ENCODE results near the gene RBFOX1.
"Not testable (repeated sequence)": the region's sequence is repeated elsewhere in the genome, so short reads cannot be mapped to it uniquely, and the experiment has no call there.

Gene RBFOX1

DNA sequence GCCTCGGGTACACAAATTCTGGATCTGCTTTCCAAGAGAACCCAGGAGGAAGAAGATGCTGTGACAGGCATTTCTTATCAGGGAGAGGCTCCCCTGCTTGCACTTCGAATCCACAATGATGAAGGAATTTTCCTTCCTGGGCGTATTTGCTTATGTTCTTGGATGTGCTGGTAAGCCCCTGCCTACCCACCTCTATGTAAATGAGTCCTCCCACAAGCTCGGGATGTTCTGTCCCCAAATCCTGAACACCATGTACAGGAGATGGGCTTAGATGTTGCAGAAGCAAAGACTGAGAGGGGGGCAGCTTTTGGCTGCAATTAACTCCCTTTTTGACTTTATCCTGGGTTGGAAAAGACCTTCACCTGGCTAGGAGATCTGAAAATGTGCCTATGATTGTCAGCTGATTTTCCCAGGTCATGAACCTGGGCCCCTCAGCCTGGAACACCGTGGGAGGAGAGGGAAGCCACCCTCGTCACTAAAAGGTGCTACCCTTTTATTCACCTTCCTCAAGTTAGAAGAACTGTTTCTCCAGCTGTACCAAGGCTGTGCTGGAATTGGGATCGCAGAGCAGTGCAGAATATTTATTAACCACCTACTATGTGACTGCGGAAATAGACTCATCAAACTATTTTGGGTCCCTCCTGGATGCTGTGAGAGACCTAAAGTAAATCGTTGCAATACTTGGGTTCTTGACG is 150.1 kb downstream of the RBFOX1 start:
- DNase-seq: no peak

- DNase-seq: no peak
Observed at GRCh38 chr16:7487574-7488323, 155.1 kb downstream of the RBFOX1 start.

- DNase-seq: no peak
Observed at GRCh38 chr16:7492122-7492521, 159.5 kb downstream of the RBFOX1 start.

DNA sequence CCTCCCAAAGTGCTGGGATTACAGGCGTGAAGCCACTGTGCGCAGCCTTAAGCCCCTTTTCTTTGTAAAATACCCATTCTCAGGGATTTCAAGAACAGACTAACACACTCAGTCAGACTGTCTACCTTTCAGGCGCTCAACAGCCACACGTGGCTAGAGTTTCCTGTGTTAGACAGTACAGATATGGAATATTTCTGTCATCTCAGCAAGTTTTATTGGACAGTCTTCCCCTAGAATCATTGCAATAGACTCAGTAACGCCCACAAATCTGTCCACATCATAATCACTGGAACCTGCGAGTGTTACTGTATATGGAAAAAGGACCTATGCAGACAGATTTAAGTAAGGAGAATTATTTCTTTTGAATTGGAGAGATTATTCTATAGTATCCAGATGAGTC is 160.5 kb downstream of the RBFOX1 start:
- no peak for DNase-seq

- no peak for DNase-seq
Observed at GRCh38 chr16:7497691-7498090, 165.0 kb downstream of the RBFOX1 start.

DNA sequence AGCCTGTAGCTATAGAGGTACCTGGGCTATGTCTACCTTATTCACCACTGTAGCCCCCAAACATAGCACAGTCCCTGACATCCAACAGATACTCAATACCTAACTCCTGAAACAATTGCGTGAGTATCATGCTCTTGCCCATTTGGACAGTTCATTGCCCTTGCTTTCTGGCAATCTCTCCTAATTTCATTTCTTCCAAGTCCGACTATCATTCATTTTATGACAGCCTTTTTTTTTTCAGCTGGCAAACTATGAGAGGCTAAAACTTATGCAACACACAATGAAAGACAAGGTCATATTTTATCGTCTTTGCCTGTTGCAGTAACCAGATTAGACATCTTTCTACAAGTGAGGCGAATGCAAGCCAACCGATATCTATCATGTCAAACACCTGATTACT is 169.2 kb downstream of the RBFOX1 start:
- no peak for DNase-seq

- not testable (repeated sequence) for DNase-seq
Observed at GRCh38 chr16:7502591-7503157, 170.0 kb downstream of the RBFOX1 start.

GRCh38 chr16:7503666-7504065 is 171.0 kb downstream of the RBFOX1 start:
- DNase-seq: no peak

DNA sequence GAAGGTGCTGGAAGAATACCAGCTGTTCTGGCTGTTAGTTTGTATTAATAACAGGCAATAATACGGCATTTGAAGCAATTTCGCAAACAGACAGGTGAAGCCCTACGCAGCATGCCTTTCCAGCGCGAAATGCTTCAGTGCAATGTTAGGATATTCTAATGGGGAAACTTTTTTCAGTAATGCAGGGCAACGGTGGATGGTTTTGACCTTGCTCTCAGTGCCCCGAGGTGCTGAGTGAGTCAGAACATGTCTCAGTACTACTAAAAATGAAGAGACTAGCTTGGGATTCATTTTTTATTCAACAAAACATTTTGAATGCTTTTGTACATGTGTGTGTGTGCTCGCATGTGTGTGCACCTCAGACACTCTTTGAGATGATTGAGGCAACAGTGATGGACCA is 172.2 kb downstream of the RBFOX1 start:
- DNase-seq: no peak

DNA sequence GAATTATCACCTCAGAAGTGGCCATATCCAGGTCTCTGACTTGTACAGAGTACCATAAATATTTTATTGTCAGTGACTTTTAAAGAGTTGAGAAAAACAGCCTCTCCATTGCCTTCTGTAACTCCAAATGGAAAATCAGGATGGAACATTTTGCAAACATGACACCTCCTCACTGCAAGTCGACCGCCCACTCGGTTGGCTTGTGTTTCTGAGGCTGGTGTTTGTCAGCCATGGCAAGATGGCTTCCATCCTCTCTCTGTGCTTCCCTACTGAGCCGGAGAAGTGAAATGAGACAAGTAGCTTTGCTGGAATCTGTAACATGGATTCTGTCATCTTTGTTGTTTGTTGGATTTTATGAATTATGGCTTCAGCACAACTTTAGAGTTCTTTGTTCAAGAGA is 172.8 kb downstream of the RBFOX1 start:
- DNase-seq: no peak

GRCh38 chr16:7506363-7506762 is 173.7 kb downstream of the RBFOX1 start:
- DNase-seq: no peak

DNA sequence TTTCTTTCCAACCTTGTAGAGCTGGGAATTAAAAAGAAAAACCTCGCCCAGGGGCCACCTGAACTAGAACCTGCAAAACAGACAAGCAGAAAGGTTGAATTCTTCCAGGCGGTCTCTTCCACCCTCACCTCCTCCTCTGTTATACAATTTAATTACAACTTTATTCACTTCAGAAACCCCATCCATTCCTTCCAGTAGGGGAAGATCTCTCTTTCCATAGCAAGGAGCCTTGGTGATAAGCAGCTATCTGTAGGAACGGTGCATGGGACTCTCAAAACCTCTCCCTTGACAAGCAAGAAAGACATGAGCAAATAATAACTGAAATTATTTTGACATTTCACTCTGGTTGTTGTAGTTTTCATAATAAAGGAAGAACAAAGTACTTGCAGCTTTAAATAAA is 176.0 kb downstream of the RBFOX1 start:
- DNase-seq: no peak

DNA sequence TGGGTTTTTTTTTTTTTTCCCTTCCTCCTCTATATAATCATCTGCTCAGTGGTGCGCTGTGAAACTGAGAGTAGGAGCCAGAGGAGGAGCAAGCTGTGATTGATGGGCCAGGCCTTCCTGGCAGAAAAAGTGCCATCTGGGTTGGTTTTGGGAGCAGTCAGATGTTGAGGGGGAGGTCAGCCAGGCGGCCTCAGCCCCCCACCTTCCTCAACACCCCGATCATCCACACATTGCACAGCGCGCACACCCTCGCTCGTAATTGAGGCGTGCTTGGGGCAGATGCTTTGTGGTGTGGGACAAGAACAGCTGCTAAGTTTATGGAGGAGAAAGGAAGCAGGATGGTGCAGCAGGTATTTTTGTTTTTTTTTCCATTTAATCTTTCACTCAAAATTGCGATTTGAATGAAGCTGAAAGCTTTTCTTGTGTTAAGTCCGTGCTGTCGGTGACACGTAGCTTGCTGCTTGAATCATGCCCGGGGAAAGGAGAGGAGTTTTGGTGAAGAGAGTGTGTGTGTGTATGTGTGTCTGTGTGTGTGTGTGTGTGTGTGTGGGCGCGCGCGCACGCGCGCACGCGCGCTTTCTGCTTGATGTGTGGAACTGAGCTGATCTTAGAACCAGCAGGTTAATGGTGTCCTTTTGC is 177.4 kb downstream of the RBFOX1 start:
- no peak for DNase-seq

- DNase-seq: no peak
Observed at GRCh38 chr16:7511549-7512260, 179.1 kb downstream of the RBFOX1 start.

DNA sequence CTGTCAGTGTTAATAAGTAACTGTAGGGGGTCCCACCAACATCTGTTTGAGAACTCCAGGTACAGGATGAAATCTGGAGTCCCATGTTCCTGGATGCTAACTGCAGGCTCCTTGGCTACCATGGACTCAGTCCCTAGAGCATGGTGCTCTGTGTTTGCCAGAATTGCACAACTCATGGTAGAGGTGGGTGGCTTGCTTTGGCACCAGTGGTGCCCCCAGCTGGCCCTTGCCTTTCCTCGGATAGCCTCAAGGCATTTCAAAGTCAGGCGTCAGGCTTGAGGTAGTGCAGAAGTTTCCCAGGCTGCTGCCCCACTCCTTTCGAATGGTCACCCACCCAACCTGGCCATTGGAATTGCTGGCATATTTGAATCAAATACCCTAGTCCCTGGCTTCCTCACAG is 179.9 kb downstream of the RBFOX1 start:
- DNase-seq: no peak

GRCh38 chr16:7513429-7513828 is 180.8 kb downstream of the RBFOX1 start:
- no peak for DNase-seq

- no peak for DNase-seq
Observed at GRCh38 chr16:7515543-7515942, 182.9 kb downstream of the RBFOX1 start.

DNA sequence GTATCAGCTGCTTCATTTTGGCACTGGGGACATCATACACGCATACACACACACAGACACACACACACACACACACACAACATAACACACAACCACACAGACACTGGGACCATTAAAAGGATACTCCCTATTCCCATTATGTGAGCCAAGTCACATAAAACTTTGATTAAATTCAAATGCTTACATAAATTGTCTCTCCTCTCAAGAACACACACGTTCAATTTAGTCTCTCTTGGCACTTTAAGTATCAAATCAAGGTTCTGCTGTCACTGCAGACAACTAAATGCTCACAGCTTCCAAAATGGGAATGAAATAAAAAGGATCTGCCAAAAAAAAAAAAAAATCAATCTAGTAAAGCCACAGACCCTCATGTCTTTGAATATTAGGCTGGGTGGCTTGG is 184.9 kb downstream of the RBFOX1 start:
- DNase-seq: no peak

GRCh38 chr16:7518158-7518557 is 185.5 kb downstream of the RBFOX1 start:
- no peak for DNase-seq

DNA sequence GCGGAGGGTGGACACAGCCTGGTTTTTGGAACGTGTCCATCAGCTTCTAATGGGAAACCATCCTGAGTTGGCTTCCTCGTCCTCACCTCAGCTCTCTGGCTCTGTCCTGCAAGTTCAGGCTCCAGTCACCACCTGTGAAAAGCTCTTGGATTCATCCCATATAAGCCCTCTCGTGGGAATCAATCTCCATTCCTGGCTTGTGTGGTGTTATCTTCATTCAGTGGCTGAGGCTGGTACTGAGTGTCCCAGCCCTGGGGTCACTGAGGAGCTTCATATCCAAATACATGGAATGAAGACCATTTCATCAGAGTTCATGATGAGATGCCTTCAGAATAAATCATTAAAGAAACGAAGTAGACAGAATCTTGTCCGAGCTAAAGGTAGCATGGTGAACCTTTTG is 189.2 kb downstream of the RBFOX1 start:
- no peak for DNase-seq

DNA sequence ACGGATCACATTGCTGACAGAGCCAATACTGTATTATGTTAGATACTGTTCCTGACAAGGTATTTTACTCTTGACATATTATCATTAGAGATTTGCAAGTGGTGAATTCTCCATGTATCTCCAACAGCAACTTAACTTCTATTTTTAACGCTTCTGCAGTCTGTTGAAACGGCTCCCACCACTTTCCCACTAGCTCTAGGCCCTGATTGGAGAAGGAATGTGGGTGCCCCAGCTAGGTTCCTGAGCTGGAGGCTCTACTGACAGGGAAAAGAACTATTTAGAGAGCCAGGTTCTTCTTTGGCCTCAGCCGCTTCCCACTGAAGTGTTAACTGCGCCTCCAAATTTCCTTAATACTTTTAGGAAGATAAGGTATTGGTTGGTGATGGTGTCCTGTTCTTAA is 191.8 kb downstream of the RBFOX1 start:
- DNase-seq: no peak

DNA sequence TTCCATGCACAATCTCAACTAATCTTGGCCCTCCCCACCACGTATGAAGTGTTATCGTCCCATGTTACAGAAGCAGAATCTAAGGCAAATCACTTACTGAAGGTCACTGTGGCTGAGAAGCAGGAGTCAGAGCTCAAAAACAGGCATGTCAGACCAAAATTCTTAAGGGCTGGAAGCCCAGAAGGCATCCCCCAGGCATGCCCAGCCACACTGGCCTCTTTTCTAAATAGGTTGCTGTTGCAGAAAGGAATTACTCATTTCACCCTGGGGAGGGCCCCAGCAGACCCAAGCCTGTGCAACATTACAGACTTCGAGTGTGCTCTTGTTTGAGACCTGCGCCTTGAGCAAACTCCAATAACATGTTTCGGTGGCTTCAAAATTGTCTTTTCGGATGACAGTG is 194.1 kb downstream of the RBFOX1 start:
- DNase-seq: no peak

- DNase-seq: no peak
Observed at GRCh38 chr16:7532534-7532933, 199.9 kb downstream of the RBFOX1 start.

Measured in EL (cell line).